HG03039 (cell line): ENCODE data around the gene HSPA1B.

Source experiments
- ATAC-seq: cut with Tn5 transposase; IDR thresholded peaks from one replicate; pipeline ENCODE4 v1.9.1; 2021; ENCODE audit warnings: mild to moderate bottlenecking, moderate library complexity; ENCODE audit not compliant: unreplicated experiment

Gene HSPA1B

GRCh38 chr6:31877125-31877650, 49.6 kb downstream of the HSPA1B start:
- ATAC-seq = no peak

- ATAC-seq = no peak
These were observed 50.2 kb downstream of the HSPA1B start for GRCh38 chr6:31877651-31878161.

- ATAC-seq = no peak
These were observed 50.7 kb downstream of the HSPA1B start for GRCh38 chr6:31878222-31878621.

GRCh38 chr6:31878726-31879125, 51.2 kb downstream of the HSPA1B start, which contains the start of gene SLC44A4:
SLC44A4 (minus strand) TSS chr6:31878997; CDS start chr6:31878980, 17 bp downstream.
- no peak for ATAC-seq

- no peak for ATAC-seq
These were observed 51.6 kb downstream of the HSPA1B start for GRCh38 chr6:31879143-31879542.
